SW 1271 (cell line): ENCODE results near the gene SPDYE5.

Experiments
- DNase-seq, 2 experiments: peaks; one replicate each; lab custom pipeline; 2025; lab: John Stamatoyannopoulos, UW

Gene SPDYE5

GRCh38 chr7:75537731-75538130 is 45.6 kb downstream of the SPDYE5 start:
- DNase-seq, result no peak

- DNase-seq, result no peak
Observed at GRCh38 chr7:75546237-75547015, 54.3 kb downstream of the SPDYE5 start.
